ENCODE data around the gene IL24.

IL24 gene

DNA sequence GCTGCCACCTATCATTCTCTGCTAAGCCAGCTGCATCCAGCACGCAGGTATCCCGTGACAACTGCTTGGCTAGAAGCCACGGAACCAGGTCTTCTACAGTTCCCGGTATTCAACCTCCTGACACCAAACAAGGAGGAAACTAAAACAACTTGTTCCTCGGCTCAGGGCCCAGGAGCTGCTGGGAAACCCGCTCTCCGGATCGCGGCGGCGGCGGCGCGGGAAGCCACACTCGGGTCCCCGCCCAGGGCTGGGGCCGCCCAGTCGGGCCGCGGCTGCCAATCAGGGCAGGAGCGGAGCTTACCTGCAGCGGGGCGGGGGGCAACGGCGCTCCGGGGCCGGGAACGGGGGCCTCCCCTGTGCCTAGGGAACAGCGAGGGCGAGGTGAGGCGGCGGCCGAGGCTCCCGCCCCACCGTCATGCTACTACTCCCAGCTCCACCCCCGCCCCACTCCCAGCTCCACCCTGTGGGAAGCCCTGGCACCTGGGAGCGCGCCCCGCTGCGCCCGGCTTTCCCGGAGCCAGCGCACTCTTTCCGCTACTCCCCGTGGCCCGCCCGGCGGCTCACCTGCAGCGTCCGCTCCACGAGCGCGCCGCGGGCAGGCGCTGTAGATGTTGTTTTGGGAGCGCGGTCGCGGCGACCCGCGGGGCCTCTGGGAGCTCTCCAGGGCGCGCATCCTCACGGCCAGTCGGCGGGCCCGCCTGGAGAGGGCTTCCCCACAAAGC lies 12.1 kb downstream of the IL24 start:
- peak overlapping the region; percentile 28 to 76 (median 62) for H3K4me3 ChIP-seq (ENCODE audit: control insufficient read depth in 1 of 7, extremely low read depth in 1 of 7, insufficient read depth in 4 of 7, low read depth in 2 of 7, low read length in 6 of 7)
- H3K36me3 ChIP-seq (ENCODE audit: control insufficient read depth in 4 of 4, insufficient read depth in 4 of 4, low read length in 3 of 4), result peaks cover 0 to 4% (median 0%) of the 10 kb centered on the region in 4 experiments
- H3K27me3 ChIP-seq (replicated peaks in 2 of 5; ENCODE audit: control insufficient read depth in 4 of 5, insufficient read depth in 5 of 5, low read length in 4 of 5), result peaks cover 0 to 9% (median 0%) of the 10 kb centered on the region in 5 experiments
- WGBS (ENCODE audit: insufficient coverage), result 0% methylated on average over 49 of the region's 69 CpGs
- DNase-seq, result peak in 2 of 3 donors; percentile 58 to 60
- no peaks in the 10 kb centered on the region for H3K9me3 ChIP-seq (ENCODE audit: control extremely low read depth in 1 of 5, control insufficient read depth in 4 of 5, insufficient read depth in 2 of 5, low read depth in 1 of 5, low read length in 4 of 5)
- ChIA-PET POLR2A (interaction anchor here (0.6 kb wide), 1 partner anchor 8 kb away, joined by 3 read pairs; no protein-coding TSS in a partner anchor), CTCF (interaction anchor here (0.6 to 3.6 kb wide), 26 partner anchors 9 to 932 kb away, joined by 3 to 25 read pairs (median 4); partner anchors contain the start of genes FCMR, IL20 and IL24)
- no peak overlapping the region for H3K27ac ChIP-seq (ENCODE audit: insufficient read depth in 1 of 2, low read depth in 1 of 2, low read length in 2 of 2, poor library complexity in 1 of 2, severe bottlenecking in 2 of 2)
- peaks cover 7 to 43% (median 24%) of the 10 kb centered on the region in 4 experiments for H3K4me1 ChIP-seq (ENCODE audit: control extremely low read depth in 1 of 4, control insufficient read depth in 4 of 4, insufficient read depth in 4 of 4, low read length in 3 of 4)

DNA sequence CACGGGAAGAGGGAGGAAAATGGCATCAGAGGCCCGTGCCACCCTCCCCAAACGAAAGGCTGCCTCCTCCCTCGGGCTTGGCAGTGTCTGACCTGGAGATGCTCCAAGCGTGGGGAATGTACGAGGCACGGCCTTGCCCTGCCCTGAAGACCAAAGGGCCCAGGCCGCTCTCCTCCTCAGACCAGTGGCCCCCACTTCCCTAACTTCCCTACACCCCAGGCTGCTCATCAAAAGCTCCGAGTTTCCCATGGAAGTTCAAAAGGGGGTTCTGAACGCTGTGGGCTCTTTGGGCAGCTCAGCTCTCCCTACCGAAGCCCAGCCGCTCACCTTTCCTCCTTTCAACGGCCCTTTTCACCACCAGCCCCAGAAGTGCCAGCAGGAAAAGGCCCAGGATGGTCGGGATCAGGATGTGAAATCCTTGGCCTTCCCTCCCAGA lies 12.7 kb downstream of the IL24 start:
- CTCF ChIA-PET, result interaction anchor here (1.0 to 3.6 kb wide), 19 partner anchors 9 to 279 kb away, joined by 3 to 25 read pairs (median 5); partner anchors contain the start of genes FCMR and IL20
- Histone ChIP-seq H3K27me3 (replicated peaks in 2 of 5; ENCODE audit: control insufficient read depth in 4 of 5, insufficient read depth in 5 of 5, low read length in 4 of 5) (peaks cover 0 to 9% (median 0%) of the 10 kb centered on the region in 5 experiments), H3K9me3 (ENCODE audit: control extremely low read depth in 1 of 5, control insufficient read depth in 4 of 5, insufficient read depth in 2 of 5, low read depth in 1 of 5, low read length in 4 of 5) (no peaks in the 10 kb centered on the region), H3K27ac (ENCODE audit: insufficient read depth in 1 of 2, low read depth in 1 of 2, low read length in 2 of 2, poor library complexity in 1 of 2, severe bottlenecking in 2 of 2) (no peak overlapping the region), H3K4me1 (ENCODE audit: control extremely low read depth in 1 of 4, control insufficient read depth in 4 of 4, insufficient read depth in 4 of 4, low read length in 3 of 4) (peaks cover 7 to 43% (median 24%) of the 10 kb centered on the region in 4 experiments), H3K36me3 (ENCODE audit: control insufficient read depth in 4 of 4, insufficient read depth in 4 of 4, low read length in 3 of 4) (peaks cover 0 to 2% (median 0%) of the 10 kb centered on the region in 4 experiments), H3K4me3 (ENCODE audit: control insufficient read depth in 1 of 7, extremely low read depth in 1 of 7, insufficient read depth in 4 of 7, low read depth in 2 of 7, low read length in 6 of 7) (peak overlapping the region in 6 of 7 experiments; percentile 28 to 76 (median 65))
- DNase-seq, result no peak
- POLR2A ChIA-PET, result no interaction called here
- 14% methylated on average over 7 of the region's 14 CpGs for WGBS (ENCODE audit: insufficient coverage)

DNA sequence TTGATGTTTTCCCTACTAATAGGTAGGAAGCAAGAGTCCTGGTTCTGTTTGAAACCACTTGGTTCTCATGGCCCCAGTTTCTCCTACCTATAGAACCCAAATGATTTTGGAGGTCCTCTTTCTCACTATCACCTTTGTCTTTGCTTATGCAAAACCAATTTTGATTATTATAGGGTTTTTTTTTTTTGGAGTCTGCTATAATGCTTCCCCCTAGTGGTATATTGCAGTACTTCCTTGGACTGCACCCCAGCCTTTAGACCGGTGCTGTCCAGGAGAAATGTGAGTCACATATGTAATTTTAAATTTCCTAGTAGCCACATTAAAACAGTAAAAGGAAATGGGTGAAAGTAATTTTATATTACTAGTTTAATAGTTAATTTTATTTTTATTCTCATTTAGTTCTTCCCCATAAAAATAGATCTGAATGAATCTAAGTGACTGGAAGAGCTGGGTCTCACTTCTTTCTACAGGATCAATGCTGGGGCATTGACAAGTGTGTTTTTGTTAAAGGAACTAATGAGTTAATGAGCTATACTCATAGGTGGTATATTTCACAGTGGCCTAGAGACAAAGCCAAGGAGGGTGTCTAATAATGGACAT lies 13.9 kb downstream of the IL24 start:
- ChIA-PET POLR2A (no interaction called here), CTCF (interaction anchor here (0.7 to 9.3 kb wide), 32 partner anchors 11 to 304 kb away, joined by 3 to 111 read pairs (median 8); partner anchors contain the start of genes FCMR and IL20)
- no peak overlapping the region for H3K4me3 ChIP-seq (ENCODE audit: control insufficient read depth in 1 of 7, extremely low read depth in 1 of 7, insufficient read depth in 4 of 7, low read depth in 2 of 7, low read length in 6 of 7)
- H3K27me3 ChIP-seq (replicated peaks in 2 of 5; ENCODE audit: control insufficient read depth in 4 of 5, insufficient read depth in 5 of 5, low read length in 4 of 5), result peaks cover 0 to 9% (median 0%) of the 10 kb centered on the region in 5 experiments
- peaks cover 3 to 32% (median 16%) of the 10 kb centered on the region in 4 experiments for H3K4me1 ChIP-seq (ENCODE audit: control extremely low read depth in 1 of 4, control insufficient read depth in 4 of 4, insufficient read depth in 4 of 4, low read length in 3 of 4)
- H3K9me3 ChIP-seq (ENCODE audit: control extremely low read depth in 1 of 5, control insufficient read depth in 4 of 5, insufficient read depth in 2 of 5, low read depth in 1 of 5, low read length in 4 of 5), result no peaks in the 10 kb centered on the region
- peak; percentile 60 to 78 (median 72) for DNase-seq
- WGBS (ENCODE audit: insufficient coverage), result no CpG with 5 or more reads among the region's 1 CpG
- H3K36me3 ChIP-seq (ENCODE audit: control insufficient read depth in 4 of 4, insufficient read depth in 4 of 4, low read length in 3 of 4), result peaks cover 0 to 2% (median 0%) of the 10 kb centered on the region in 4 experiments
- no peak overlapping the region for H3K27ac ChIP-seq (ENCODE audit: insufficient read depth in 1 of 2, low read depth in 1 of 2, low read length in 2 of 2, poor library complexity in 1 of 2, severe bottlenecking in 2 of 2)

DNA sequence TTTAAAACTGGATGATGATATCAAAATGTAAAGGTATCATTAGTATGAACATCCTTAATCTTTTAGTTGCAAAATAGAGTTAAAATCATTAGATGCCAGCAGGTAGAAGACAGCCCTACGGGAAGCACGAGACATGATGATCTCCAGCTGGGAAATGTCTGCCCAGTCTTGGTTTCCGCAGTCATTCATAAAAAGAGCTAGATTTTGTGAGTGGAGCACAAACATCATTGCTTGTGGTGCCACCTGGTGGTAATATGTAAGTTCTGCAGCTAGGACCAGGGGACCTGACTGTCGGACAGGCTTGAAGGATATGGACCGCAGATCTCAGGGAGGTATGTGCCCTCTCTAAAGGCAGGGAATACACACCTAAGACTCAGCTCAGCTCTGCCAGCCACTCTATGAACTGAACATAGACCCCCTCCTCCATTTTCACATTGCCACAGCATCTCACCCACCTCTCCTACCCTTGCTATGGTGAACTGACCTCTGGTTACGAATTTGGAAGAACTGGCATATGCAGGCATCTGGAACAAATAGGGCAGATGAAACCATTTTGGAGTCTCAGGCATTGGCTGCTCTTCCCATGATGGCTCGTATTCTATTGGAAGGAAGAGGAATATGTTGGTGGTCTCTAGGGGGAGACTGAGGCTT lies 15.3 kb downstream of the IL24 start:
- peaks cover 0 to 9% (median 0%) of the 10 kb centered on the region in 5 experiments for H3K27me3 ChIP-seq (replicated peaks in 2 of 5; ENCODE audit: control insufficient read depth in 4 of 5, insufficient read depth in 5 of 5, low read length in 4 of 5)
- no peak overlapping the region for H3K4me3 ChIP-seq (ENCODE audit: control insufficient read depth in 1 of 7, extremely low read depth in 1 of 7, insufficient read depth in 4 of 7, low read depth in 2 of 7, low read length in 6 of 7)
- H3K4me1 ChIP-seq (ENCODE audit: control extremely low read depth in 1 of 4, control insufficient read depth in 4 of 4, insufficient read depth in 4 of 4, low read length in 3 of 4), result peaks cover 3 to 27% (median 13%) of the 10 kb centered on the region in 4 experiments
- H3K36me3 ChIP-seq (ENCODE audit: control insufficient read depth in 4 of 4, insufficient read depth in 4 of 4, low read length in 3 of 4), result peaks cover 0 to 2% (median 0%) of the 10 kb centered on the region in 4 experiments
- H3K27ac ChIP-seq (ENCODE audit: insufficient read depth in 1 of 2, low read depth in 1 of 2, low read length in 2 of 2, poor library complexity in 1 of 2, severe bottlenecking in 2 of 2), result no peak overlapping the region
- CTCF ChIA-PET, result interaction anchor here (0.6 to 9.3 kb wide), 52 partner anchors 10 to 435 kb away, joined by 3 to 111 read pairs (median 4); partner anchors contain the start of genes FCMR, IL10 and IL20
- 37% methylated on average over 6 of the region's 7 CpGs for WGBS (ENCODE audit: insufficient coverage)
- DNase-seq, result peak; percentile 74 to 84 (median 77)
- H3K9me3 ChIP-seq (ENCODE audit: control extremely low read depth in 1 of 5, control insufficient read depth in 4 of 5, insufficient read depth in 2 of 5, low read depth in 1 of 5, low read length in 4 of 5), result no peaks in the 10 kb centered on the region
- POLR2A ChIA-PET, result interaction anchor here (1.9 kb wide), 1 partner anchor 10 kb away, joined by 7 read pairs; the partner anchor contains the start of gene FCMR

DNA sequence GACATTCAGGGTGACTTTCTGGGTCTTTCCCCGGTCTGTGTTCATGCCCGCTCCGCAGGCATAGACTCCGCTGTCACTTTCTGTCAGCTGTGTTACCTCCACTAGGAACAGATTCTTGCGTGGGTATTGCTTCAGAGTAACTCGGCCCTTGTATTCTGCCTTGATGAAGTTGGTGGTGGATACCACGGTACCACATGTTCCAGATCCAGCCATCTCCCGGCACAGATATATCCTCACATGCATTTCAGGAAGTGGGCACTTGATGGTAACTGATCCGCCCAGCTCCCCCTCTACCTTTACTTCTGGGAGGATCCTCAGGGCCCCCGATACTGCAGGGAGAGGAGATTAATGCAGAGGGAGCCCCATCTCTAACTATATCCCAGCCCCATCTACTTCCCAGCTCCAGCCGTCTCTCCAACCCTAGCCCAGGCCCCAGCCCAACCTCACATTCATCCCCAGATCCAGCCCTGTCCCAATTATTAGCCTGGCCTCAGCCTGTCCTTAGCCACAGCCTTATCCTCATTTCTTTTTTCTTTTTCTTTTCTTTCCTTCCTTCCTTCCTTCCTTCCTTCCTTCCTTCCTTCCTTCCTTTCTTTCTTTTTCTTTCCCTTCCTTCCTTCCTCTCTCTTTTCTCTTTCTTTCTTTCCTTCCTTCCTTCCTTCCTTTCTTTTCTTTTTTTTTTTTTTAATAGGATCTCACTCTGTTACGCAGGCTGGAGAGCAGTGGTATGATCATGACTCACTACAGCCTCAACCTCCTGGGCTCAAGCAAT lies 16.7 kb downstream of the IL24 start:
- H3K36me3 ChIP-seq (ENCODE audit: control insufficient read depth in 4 of 4, insufficient read depth in 4 of 4, low read length in 3 of 4), result peaks cover 0 to 2% (median 0%) of the 10 kb centered on the region in 4 experiments
- DNase-seq, result peak in 2 of 3 donors; percentile 36 to 53
- peaks cover 0 to 6% (median 0%) of the 10 kb centered on the region in 5 experiments for H3K27me3 ChIP-seq (replicated peaks in 2 of 5; ENCODE audit: control insufficient read depth in 4 of 5, insufficient read depth in 5 of 5, low read length in 4 of 5)
- CTCF ChIA-PET, result interaction anchor here (1.0 to 9.3 kb wide), 10 partner anchors 20 to 284 kb away, joined by 3 to 111 read pairs (median 16); partner anchors contain the start of gene IL20
- no peak overlapping the region for H3K27ac ChIP-seq (ENCODE audit: insufficient read depth in 1 of 2, low read depth in 1 of 2, low read length in 2 of 2, poor library complexity in 1 of 2, severe bottlenecking in 2 of 2)
- H3K4me1 ChIP-seq (ENCODE audit: control extremely low read depth in 1 of 4, control insufficient read depth in 4 of 4, insufficient read depth in 4 of 4, low read length in 3 of 4), result peaks cover 3 to 27% (median 10%) of the 10 kb centered on the region in 4 experiments
- no peak overlapping the region for H3K4me3 ChIP-seq (ENCODE audit: control insufficient read depth in 1 of 7, extremely low read depth in 1 of 7, insufficient read depth in 4 of 7, low read depth in 2 of 7, low read length in 6 of 7)
- POLR2A ChIA-PET, result interaction anchor here (1.9 kb wide), 1 partner anchor 9 kb away, joined by 7 read pairs; the partner anchor contains the start of gene FCMR
- H3K9me3 ChIP-seq (ENCODE audit: control extremely low read depth in 1 of 5, control insufficient read depth in 4 of 5, insufficient read depth in 2 of 5, low read depth in 1 of 5, low read length in 4 of 5), result no peaks in the 10 kb centered on the region
- WGBS (ENCODE audit: insufficient coverage), result 83% methylated on average over 9 of the region's 12 CpGs

Measured in common myeloid progenitor, CD34-positive (primary cell).